ENCODE measurements around the gene CCND2.

DNA sequence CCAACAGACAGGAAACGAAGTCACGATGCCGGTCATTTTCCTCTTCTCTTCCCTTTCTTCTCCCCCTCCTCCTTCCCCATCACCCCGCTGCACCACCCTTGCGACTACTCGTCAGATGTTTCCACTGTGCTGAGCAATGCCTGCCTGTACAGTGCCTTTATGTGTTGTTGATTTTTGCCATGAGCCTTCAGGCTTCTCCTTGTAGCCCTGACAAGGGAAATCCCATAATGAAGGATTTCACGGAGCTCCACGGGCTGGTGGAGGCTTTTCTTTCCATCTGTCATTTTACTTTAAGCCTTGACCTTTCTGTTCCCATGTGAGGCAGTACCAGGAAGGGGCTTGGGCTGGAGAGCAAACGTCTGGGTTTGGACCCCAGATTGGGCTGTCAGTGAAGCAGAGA is 28.7 kb upstream of the CCND2 start:
- TF ChIP-seq POLR2AphosphoS5 (IDR thresholded peaks at IDR 0.05; ENCODE audit: borderline replicate concordance, low read depth, low read length) (no peak), EZH2 (IDR thresholded peaks at IDR 0.05) (no peak)
